H1 (cell line): ENCODE results near the gene DPYD. TPM values are rescaled to one million over a fixed set of nuclear protein-coding genes. Genes with fewer than 3 reads are reported as not detected.

Experiments
- CTCF ChIA-PET: fragments of 300-600 bp; sonication (Branson Sonifier 250); formaldehyde crosslinking; loops from one replicate; lab custom pipeline; 2021; ENCODE audit not compliant: partially characterized antibody; lab: Charles Lee
- POLR2A ChIA-PET: fragments of 300-600 bp; sonication (Branson Sonifier 250); formaldehyde crosslinking; loops from one replicate; lab custom pipeline; 2021; ENCODE audit warnings: inconsistent platforms; ENCODE audit not compliant: partially characterized antibody; lab: Charles Lee
- DNase-seq, 2 experiments: peaks; one replicate each; pipeline versions ENCODE4 v3.0.0 to v3.0.0-alpha.2; 2010 to 2022; ENCODE audit warnings: low spot score in 2 of 2, low read depth in 1 of 2, mixed read lengths in 1 of 2
- FAIRE-seq: peaks from 2 replicates; lab custom pipeline; 2011; peaks lifted over from hg19 to GRCh38; lab: Jason Lieb, UNC
- H2AFZ ChIP-seq: 2 replicates; pipeline ENCODE4 v1.8.1; 2012; ENCODE audit warnings: low read length, inconsistent platforms
- H2AK5ac ChIP-seq: 2 replicates; pipeline ENCODE4 v1.6.1; 2013; ENCODE audit warnings: low read depth, low read length
- H2BK120ac ChIP-seq: replicated peaks from 2 replicates; pipeline ENCODE3; 2013; ENCODE audit warnings: low read depth, low read length, inconsistent platforms
- H2BK12ac ChIP-seq: 2 replicates; pipeline ENCODE4 v1.6.1; 2013; ENCODE audit warnings: low read depth, low read length
- H2BK15ac ChIP-seq: 2 replicates; pipeline ENCODE4 v1.6.1; 2013; ENCODE audit warnings: low read length
- H2BK20ac ChIP-seq: 2 replicates; pipeline ENCODE4 v1.6.1; 2013; ENCODE audit warnings: low read length
- H2BK5ac ChIP-seq: 2 replicates; pipeline ENCODE4 v1.6.1; 2013; ENCODE audit warnings: low read depth, low read length
- H3K14ac ChIP-seq: 2 replicates; pipeline ENCODE4 v1.6.1; 2013; ENCODE audit warnings: inconsistent platforms; ENCODE audit not compliant: insufficient read length
- H3K18ac ChIP-seq: 2 replicates; pipeline ENCODE4 v1.6.1; 2013; ENCODE audit warnings: low read length; ENCODE audit errors: extremely low read depth
- H3K23ac ChIP-seq: 2 replicates; pipeline ENCODE4 v1.6.1; 2013; ENCODE audit warnings: inconsistent platforms; ENCODE audit not compliant: insufficient read length
- H3K23me2 ChIP-seq: 2 replicates; pipeline ENCODE4 v1.6.1; 2013; ENCODE audit warnings: low read depth, low read length
- H3K27ac ChIP-seq: 2 replicates; pipeline ENCODE4 v1.6.1; 2011; ENCODE audit warnings: low read depth, low read length, inconsistent platforms
- H3K27me3 ChIP-seq, 4 experiments: replicated peaks in 1 of 4; 1 replicate in 1 of 4; 2 replicates in 3 of 4; pipeline versions ENCODE4 v1.6.1 to v1.8.1; 2011 to 2013; ENCODE audit warnings: low read length in 3 of 4, mild to moderate bottlenecking in 3 of 4, inconsistent platforms in 2 of 4, mixed read lengths in 2 of 4, moderate library complexity in 1 of 4; ENCODE audit not compliant: control insufficient read depth in 3 of 4, insufficient read depth in 3 of 4; ENCODE audit errors: extremely low read depth in 1 of 4
- H3K36me3 ChIP-seq, 4 experiments: 2 replicates each; pipeline versions ENCODE4 v1.6.1 to v1.8.1; 2011 to 2013; ENCODE audit warnings: mild to moderate bottlenecking in 4 of 4, low read length in 3 of 4, moderate library complexity in 2 of 4, control low read depth in 1 of 4, inconsistent platforms in 1 of 4; ENCODE audit not compliant: insufficient read depth in 4 of 4, control insufficient read depth in 2 of 4
- H3K4ac ChIP-seq: replicated peaks from 2 replicates; pipeline ENCODE3; 2013; ENCODE audit warnings: low read length, low read depth, mixed read lengths, inconsistent platforms; ENCODE audit not compliant: insufficient read length
- H3K4me1 ChIP-seq, 4 experiments: replicated peaks in 1 of 4; 1 replicate in 1 of 4; 2 replicates in 3 of 4; pipeline versions ENCODE4 v1.6.1 to v1.8.1; 2011 to 2013; ENCODE audit warnings: low read length in 3 of 4, inconsistent platforms in 2 of 4, mixed read lengths in 1 of 4; ENCODE audit not compliant: insufficient read depth in 4 of 4, control insufficient read depth in 3 of 4
- H3K4me2 ChIP-seq, 2 experiments: 2 replicates each; pipeline versions ENCODE4 v1.6.1 to v1.8.1; 2011 to 2013; ENCODE audit warnings: low read depth in 2 of 2, low read length in 2 of 2, control low read depth in 1 of 2, inconsistent platforms in 1 of 2, mild to moderate bottlenecking in 1 of 2; ENCODE audit not compliant: insufficient read depth in 1 of 2
- H3K4me3 ChIP-seq, 4 experiments: fragments of 200-600, 300-600 bp in 1 of 4; sonication (generic), shearing (Covaris generic), sonication (Bioruptor Twin) in 1 of 4; 2 replicates each; pipeline versions ENCODE4 v1.5.1 to v1.8.1; 2011 to 2016; ENCODE audit warnings: low read length in 4 of 4, low read depth in 3 of 4, control low read depth in 2 of 4, inconsistent platforms in 2 of 4, mild to moderate bottlenecking in 2 of 4, mixed read lengths in 1 of 4, moderate library complexity in 1 of 4; ENCODE audit not compliant: insufficient read depth in 2 of 4; ENCODE audit errors: extremely low read depth in 1 of 4
- H3K56ac ChIP-seq: replicated peaks from 2 replicates; pipeline ENCODE3; 2013; ENCODE audit warnings: low read depth, mild to moderate bottlenecking, mixed read lengths, low read length, inconsistent platforms; ENCODE audit not compliant: insufficient read length
- H3K79me1 ChIP-seq: 2 replicates; pipeline ENCODE4 v1.6.1; 2013; ENCODE audit warnings: low read depth, low read length, control low read depth
- H3K79me2 ChIP-seq, 2 experiments: 2 replicates each; pipeline versions ENCODE4 v1.6.1 to v1.8.1; 2012 to 2013; ENCODE audit warnings: low read length in 2 of 2, mild to moderate bottlenecking in 2 of 2, inconsistent platforms in 1 of 2; ENCODE audit not compliant: insufficient read depth in 2 of 2, control insufficient read depth in 1 of 2
- H3K9ac ChIP-seq, 4 experiments: replicated peaks in 1 of 4; 1 replicate in 1 of 4; 2 replicates in 3 of 4; pipeline versions ENCODE4 v1.6.1 to v1.8.1; 2011 to 2013; ENCODE audit warnings: low read depth in 3 of 4, low read length in 3 of 4, control low read depth in 2 of 4, mild to moderate bottlenecking in 2 of 4, moderate library complexity in 2 of 4, inconsistent platforms in 1 of 4; ENCODE audit errors: extremely low read depth in 1 of 4
- H3K9me3 ChIP-seq, 2 experiments: 2 replicates each; pipeline versions ENCODE4 v1.6.1 to v1.8.1; 2012 to 2013; ENCODE audit warnings: mild to moderate bottlenecking in 2 of 2, moderate library complexity in 2 of 2, control low read depth in 1 of 2, inconsistent platforms in 1 of 2, low read depth in 1 of 2, low read length in 1 of 2, mixed read lengths in 1 of 2; ENCODE audit not compliant: insufficient read depth in 2 of 2
- H4K20me1 ChIP-seq, 2 experiments: replicated peaks in 1 of 2; 2 replicates each; pipeline versions ENCODE3 to v1.8.1; 2011 to 2013; ENCODE audit warnings: inconsistent platforms in 2 of 2, low read length in 2 of 2, mild to moderate bottlenecking in 1 of 2; ENCODE audit not compliant: insufficient read depth in 2 of 2, control insufficient read depth in 1 of 2
- H4K5ac ChIP-seq: 2 replicates; pipeline ENCODE4 v1.6.1; 2013; ENCODE audit warnings: low read length, low read depth, mixed read lengths, inconsistent platforms; ENCODE audit not compliant: insufficient read length
- H4K8ac ChIP-seq: 2 replicates; pipeline ENCODE4 v1.8.0; 2013; ENCODE audit warnings: mild to moderate bottlenecking, moderate library complexity, low read length, inconsistent platforms; ENCODE audit not compliant: insufficient read depth; ENCODE audit errors: extremely low read depth
- H4K91ac ChIP-seq: replicated peaks from 2 replicates; pipeline ENCODE3; 2013; ENCODE audit warnings: low read length, mixed read lengths, inconsistent platforms; ENCODE audit not compliant: insufficient read length
- NANOG ChIP-seq: IDR thresholded peaks from 2 replicates; pipeline ENCODE4 v1.6.1; 2011; ENCODE audit warnings: low read length, low read depth, mild to moderate bottlenecking, inconsistent platforms; ENCODE audit not compliant: insufficient read depth, poor library complexity, severe bottlenecking
- POLR2A ChIP-seq, 2 experiments: IDR thresholded peaks; 1 replicate in 1 of 2; 2 replicates in 1 of 2; pipeline ENCODE4 v1.6.1; 2011; ENCODE audit warnings: low read depth in 2 of 2, low read length in 2 of 2, mild to moderate bottlenecking in 2 of 2; ENCODE audit errors: control extremely low read depth in 1 of 2
- SIRT6 ChIP-seq: IDR thresholded peaks from one replicate; pipeline ENCODE4 v1.7.1; 2012; ENCODE audit warnings: low read length, inconsistent platforms
- TAF7 ChIP-seq: optimal IDR thresholded peaks from 2 replicates; pipeline ENCODE3; 2011; ENCODE audit warnings: low read depth, mild to moderate bottlenecking, inconsistent platforms, low read length, moderate library complexity, borderline replicate concordance
- WGBS, 2 experiments: shearing (Covaris generic) in 1 of 2; methylation state at CpG; one replicate each; pipeline versions ENCODE4 v1.1.6 to v1.1.7; 2013 to 2015; ENCODE audit warnings: low lambda C conversion rate in 2 of 2, mixed read lengths in 2 of 2, inconsistent platforms in 1 of 2, low coverage in 1 of 2, missing lambda C conversion rate in 1 of 2; ENCODE audit not compliant: insufficient replicate concordance in 2 of 2, insufficient coverage in 1 of 2, insufficient read length in 1 of 2; ENCODE audit errors: extremely low coverage in 1 of 2, missing lambda C conversion rate in 1 of 2; 5-methylcytosine and 5-hydroxymethylcytosine counted together
- polyA plus RNA-seq, 7 experiments: library from polyadenylated mRNA; depleted of rRNA in 3 of 7; stranded (reverse) in 5 of 7; unstranded in 2 of 7; fragments of >200 nt in 5 of 7; fragments of 200-250 nt in 2 of 7; gene quantifications; 1 replicate in 5 of 7; 2 replicates in 1 of 7; 4 replicates in 1 of 7; pipeline versions ENCODE4 v1.2.1 to v1.2.3, GENCODE V29; 2011 to 2013; ENCODE audit warnings: missing spikeins in 2 of 7, mixed read lengths in 2 of 7
- total RNA-seq: library from RNA; stranded (reverse); fragmentation: NEBNext Ultra II Directional; extraction: Animal tissue kit (Norgen Biotek cat#: 25700); gene quantifications from 2 replicates; pipeline ENCODE4 v1.2.1, GENCODE V29; 2021

Gene DPYD
- total and polyA plus RNA-seq, 2 of the 8 experiments (the other 6 are each of a cell fraction or from before 2014, with no cell fraction given) = 0.29 to 0.73 TPM

DNA sequence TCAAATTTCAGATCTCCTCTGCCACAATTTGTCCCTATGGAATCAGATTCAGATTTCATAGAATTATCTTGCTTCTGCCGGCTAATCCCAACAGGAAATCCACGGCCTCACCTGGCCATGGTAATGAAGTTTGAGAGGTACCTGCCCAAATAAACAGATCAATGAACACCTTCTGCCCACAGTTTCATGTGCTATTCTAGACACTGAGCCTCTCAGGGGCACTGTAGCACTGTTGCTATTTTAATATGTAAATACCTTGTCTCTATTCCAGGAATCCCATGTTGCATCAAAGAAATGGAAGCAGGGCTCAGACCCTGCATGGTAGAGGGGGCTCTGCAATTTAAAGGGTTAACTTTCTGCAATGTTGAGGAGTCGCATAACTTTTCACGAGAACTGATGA is 606.1 kb downstream of the DPYD start:
- ChIA-PET CTCF (interaction anchor here (0.9 kb wide), 1 partner anchor 211 kb away, joined by 3 read pairs; no protein-coding TSS in a partner anchor), POLR2A (no interaction called here)
- no peak overlapping the region for H3K4me3 ChIP-seq

More for the DNA sequence above, 606.1 kb downstream of the DPYD start:
- Histone ChIP-seq H3K79me1 (no peaks in the 10 kb centered on the region), H3K23me2 (no peaks in the 10 kb centered on the region), H2BK5ac (no peak overlapping the region), H2BK15ac (no peak overlapping the region), H3K4ac (no peak overlapping the region), H3K9ac (no peak overlapping the region), H2BK120ac (no peak overlapping the region), H3K23ac (no peak overlapping the region), H3K4me1 (no peaks in the 10 kb centered on the region), H4K91ac (no peak overlapping the region), H2AK5ac (no peak overlapping the region), H3K56ac (no peak overlapping the region), H3K36me3 (no peaks in the 10 kb centered on the region), H3K27me3 (no peaks in the 10 kb centered on the region), H4K5ac (no peak overlapping the region), H3K27ac (no peak overlapping the region), H3K79me2 (no peaks in the 10 kb centered on the region), H3K14ac (no peak overlapping the region), H2BK20ac (no peak overlapping the region), H3K4me2 (no peak overlapping the region), H2BK12ac (no peak overlapping the region), H3K9me3 (no peaks in the 10 kb centered on the region), H4K8ac (no peak overlapping the region), H3K18ac (no peak overlapping the region), H2AFZ (no peak overlapping the region), H4K20me1 (no peaks in the 10 kb centered on the region)
- TF ChIP-seq SIRT6 (no peak), NANOG (no peak), TAF7 (no peak), POLR2A (IDR thresholded peaks at IDR 0.05; ENCODE audit: control extremely low read depth in 1 of 2, low read depth in 2 of 2, low read length in 2 of 2) (no peak)
- FAIRE-seq (no peak), DNase-seq (no peak)
- 90% methylated on average over 4 of the region's 4 CpGs; no CpG with 5 or more reads in 1 of the 2 experiments for WGBS, 2 experiments
